NCI-H748 treated with DMSO at 0.1 percent for 48 hours (cell line): ENCODE results near the gene ADAM11.
"Not testable (repeated sequence)": the region's sequence is repeated elsewhere in the genome, so short reads cannot be mapped to it uniquely, and the experiment has no call there.

ENCODE experiments used
- DNase-seq: peaks from one replicate; lab custom pipeline; 2025; lab: John Stamatoyannopoulos, UW

The ADAM11 gene

GRCh38 chr17:44758414-44759085 lies at the start of gene ADAM11:
Gene ADAM11, plus strand, starts transcription at chr17:44758988. Its CDS starts 212 bp downstream, at chr17:44759200.
- DNase-seq = no peak

GRCh38 chr17:44719444-44719843 lies 39.3 kb upstream of the ADAM11 start:
- no peak for DNase-seq

- no peak for DNase-seq
Observed at GRCh38 chr17:44722254-44722653, 36.5 kb upstream of the ADAM11 start.

GRCh38 chr17:44726121-44726520 lies 32.7 kb upstream of the ADAM11 start:
- not testable (repeated sequence) for DNase-seq

- DNase-seq = no peak
Observed at GRCh38 chr17:44733753-44734152, 25.0 kb upstream of the ADAM11 start.

- DNase-seq = no peak
Observed at GRCh38 chr17:44734272-44734671, 24.5 kb upstream of the ADAM11 start.

- DNase-seq = no peak
Observed at GRCh38 chr17:44736551-44737240, 22.1 kb upstream of the ADAM11 start.

- DNase-seq = no peak
Observed at GRCh38 chr17:44738214-44738906, 20.4 kb upstream of the ADAM11 start.

GRCh38 chr17:44741316-44741715 lies 17.5 kb upstream of the ADAM11 start:
- DNase-seq = no peak

GRCh38 chr17:44745301-44745700 lies 13.5 kb upstream of the ADAM11 start:
- no peak for DNase-seq

GRCh38 chr17:44745738-44746137 lies 13.1 kb upstream of the ADAM11 start:
- DNase-seq = not testable (repeated sequence)

GRCh38 chr17:44747566-44747965 lies 11.2 kb upstream of the ADAM11 start:
- no peak for DNase-seq

GRCh38 chr17:44749076-44749979 lies 9.5 kb upstream of the ADAM11 start:
- no peak for DNase-seq

- DNase-seq = no peak
Observed at GRCh38 chr17:44749980-44750318, 8.8 kb upstream of the ADAM11 start.

- no peak for DNase-seq
Observed at GRCh38 chr17:44751331-44751730, 7.5 kb upstream of the ADAM11 start.

- no peak for DNase-seq
Observed at GRCh38 chr17:44751806-44752205, 7.0 kb upstream of the ADAM11 start.

GRCh38 chr17:44752953-44753861 lies 5.6 kb upstream of the ADAM11 start:
- DNase-seq = no peak

- DNase-seq = no peak
Observed at GRCh38 chr17:44754276-44754675, 4.5 kb upstream of the ADAM11 start.

GRCh38 chr17:44755180-44755579 lies 3.6 kb upstream of the ADAM11 start:
- DNase-seq = not testable (repeated sequence)

- DNase-seq = no peak
Observed at GRCh38 chr17:44757045-44757917, 1.5 kb upstream of the ADAM11 start.
